Skin of body (tissue), 2 donors: ENCODE data around the gene ARHGAP25. TPM values are rescaled to one million over a fixed set of nuclear protein-coding genes. Genes with fewer than 3 reads are reported as not detected.

Experiments
- DNase-seq: peaks from one replicate; lab custom pipeline; 2025; lab: John Stamatoyannopoulos, UW
- total RNA-seq: library from RNA; depleted of rRNA; stranded (reverse); fragments of >200 nt; gene quantifications from one replicate; pipeline ENCODE4 v1.2.3, GENCODE V29; 2014

The ARHGAP25 gene
- total RNA-seq, 1 donor from 2014 or later = 5.8 TPM

DNA sequence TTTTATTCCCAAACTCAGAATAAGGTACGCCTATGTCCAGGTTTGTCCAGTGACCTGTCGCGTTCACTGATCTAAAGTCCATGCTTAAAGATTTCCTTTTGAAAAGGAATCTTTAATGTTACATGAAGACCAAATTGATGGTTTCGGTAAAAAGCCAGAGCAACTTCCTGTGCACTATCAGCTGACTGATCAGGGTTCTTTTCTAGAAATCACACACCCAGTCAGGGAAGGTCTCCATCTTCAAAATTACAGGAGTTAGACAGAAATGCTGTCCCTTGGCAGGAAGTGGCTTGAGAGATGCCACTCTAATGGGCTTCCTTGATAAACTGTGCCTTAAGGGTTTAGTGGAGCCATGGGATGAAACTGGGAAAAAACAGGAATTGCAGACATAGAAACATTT lies 14.7 kb upstream of the ARHGAP25 start:
- no peak for DNase-seq

DNA sequence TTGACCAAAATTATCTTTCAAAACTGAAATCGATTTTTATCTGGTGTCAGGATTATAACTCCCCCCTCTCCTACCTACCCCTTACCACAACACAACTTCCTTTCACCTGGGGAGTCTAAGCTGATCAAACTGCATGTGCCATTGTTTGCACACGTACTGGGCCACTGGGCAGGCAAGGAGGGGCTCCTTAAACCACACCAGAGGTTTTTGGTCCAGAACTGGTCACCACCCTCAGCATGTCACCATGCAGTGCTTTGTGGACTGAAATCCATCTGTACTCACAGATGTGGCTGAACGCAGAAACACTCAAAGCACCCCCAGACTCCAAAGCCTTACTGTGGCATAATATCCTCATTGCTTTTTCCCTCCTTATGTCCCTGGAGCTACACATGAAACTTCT lies 13.9 kb upstream of the ARHGAP25 start:
- DNase-seq = no peak

DNA sequence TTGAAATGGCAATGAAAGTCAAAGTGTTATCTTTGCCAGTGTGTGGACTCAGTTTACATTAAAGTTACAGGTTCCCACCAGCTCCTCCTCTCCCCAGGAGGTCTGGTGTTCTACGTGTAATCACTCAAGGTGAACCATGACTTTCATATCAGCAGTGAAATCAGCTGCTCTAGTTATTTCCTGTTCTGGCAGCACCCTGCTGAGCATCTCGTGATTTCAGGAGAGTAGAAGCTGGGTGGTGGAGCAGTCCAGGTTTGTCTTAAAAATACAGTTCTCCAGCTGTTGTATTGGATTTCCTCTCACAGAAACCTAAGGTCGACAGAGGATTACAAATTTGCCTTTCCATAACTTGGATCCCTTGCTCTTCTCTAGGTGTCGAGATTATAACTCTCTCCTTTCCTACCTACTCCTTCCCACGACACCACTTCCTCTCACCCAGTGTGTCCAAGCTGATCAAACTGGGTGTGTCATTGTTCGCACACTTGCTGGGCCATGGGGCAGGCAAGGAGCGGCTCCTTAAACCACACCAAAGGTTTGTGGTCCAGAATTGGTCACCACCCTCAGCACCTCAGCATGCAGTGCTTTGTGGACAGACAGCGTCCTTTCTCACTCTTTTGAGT lies 13.0 kb upstream of the ARHGAP25 start:
- no peak for DNase-seq

DNA sequence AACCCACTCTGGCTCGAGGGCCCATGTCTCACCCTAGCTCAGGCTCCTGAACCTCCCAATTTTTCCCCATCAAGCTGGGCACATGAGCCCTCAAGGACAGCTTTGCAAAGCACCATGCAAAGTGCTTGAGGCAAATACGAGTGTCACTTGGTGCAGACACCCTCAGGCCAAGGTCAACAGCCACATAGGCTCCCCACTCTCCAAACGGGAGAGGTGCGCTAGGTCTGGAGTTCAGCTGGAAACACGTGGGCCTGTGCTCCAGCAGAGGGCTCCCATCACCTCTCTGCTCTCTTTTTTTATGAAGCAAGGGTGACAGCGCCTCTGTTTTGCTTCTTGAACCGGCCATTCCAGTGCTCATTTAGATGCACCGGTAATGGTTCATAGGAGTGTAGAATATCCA lies 11.9 kb upstream of the ARHGAP25 start:
- no peak for DNase-seq

DNA sequence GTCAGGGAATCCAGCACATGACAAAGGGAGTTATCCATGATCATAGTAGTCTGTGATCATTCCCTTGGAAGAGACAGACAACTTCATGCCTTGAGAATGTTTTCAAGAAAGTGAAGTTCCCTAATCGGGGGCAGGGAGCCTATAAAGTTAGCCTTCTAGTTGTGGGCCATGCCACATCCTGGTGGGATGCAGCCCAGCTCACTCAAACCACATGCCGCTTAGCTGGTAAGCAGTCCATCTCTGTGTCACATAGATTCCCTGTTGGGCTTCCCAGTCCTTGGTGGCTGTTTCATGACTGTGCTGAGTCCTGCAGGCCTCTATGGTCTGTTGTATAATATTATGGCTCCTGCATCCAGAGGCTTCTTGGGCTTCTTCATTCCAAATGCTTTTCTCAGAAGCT lies 11.4 kb upstream of the ARHGAP25 start:
- DNase-seq = no peak

DNA sequence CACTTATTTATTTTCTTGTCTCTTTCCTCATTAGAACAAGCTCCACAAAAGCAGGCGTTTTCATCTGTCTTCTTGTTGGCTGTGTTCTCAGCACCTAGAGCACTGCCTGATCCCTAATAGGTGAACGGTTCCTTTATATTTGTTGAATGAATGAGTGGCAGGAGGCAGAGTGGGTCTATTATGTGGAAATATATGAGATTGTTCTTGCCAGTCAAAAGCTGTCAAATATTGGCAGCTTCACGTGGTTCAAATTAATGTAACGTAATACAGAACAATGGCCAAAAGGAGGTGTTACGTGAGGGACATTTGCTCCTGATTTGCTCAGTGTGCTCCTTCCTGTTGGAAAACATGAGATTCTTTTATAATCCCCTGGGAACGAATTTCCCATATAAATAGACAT lies 8.5 kb upstream of the ARHGAP25 start:
- no peak for DNase-seq

DNA sequence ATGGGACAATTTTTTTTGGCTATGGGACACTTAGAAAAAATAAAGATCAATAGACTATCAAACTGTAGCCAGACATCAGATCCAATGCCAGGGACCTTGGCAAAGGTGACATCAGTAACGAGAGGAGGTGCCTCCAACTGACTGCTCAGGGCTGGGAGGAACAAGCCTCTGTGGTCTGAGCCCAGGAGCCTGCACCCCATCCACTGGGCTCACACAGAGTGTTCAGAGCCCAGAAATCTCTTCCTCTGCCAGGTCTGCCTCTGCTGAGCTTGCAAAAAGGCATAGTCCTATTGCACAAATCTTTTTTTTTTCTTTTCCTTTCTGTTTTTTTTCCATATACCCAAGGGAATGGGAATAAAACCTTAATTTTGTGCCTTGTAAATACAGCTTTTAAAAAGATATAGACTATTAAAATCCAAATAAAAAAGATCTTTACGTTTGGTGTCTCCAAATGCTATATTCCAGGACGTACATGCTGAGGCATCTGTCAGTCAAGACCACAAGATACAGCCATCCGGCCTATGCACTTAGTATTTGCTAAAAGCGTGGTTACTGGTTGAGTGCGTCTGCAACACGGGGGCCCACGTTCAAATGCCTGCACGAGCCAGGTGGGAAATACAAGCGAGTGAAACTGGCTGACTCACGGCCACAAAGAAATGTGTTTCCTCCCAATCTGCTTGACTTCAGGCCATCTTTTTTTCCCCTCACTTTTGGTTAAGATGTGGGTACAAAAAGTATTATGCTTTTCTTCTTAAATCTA lies 7.8 kb upstream of the ARHGAP25 start:
- DNase-seq = no peak

DNA sequence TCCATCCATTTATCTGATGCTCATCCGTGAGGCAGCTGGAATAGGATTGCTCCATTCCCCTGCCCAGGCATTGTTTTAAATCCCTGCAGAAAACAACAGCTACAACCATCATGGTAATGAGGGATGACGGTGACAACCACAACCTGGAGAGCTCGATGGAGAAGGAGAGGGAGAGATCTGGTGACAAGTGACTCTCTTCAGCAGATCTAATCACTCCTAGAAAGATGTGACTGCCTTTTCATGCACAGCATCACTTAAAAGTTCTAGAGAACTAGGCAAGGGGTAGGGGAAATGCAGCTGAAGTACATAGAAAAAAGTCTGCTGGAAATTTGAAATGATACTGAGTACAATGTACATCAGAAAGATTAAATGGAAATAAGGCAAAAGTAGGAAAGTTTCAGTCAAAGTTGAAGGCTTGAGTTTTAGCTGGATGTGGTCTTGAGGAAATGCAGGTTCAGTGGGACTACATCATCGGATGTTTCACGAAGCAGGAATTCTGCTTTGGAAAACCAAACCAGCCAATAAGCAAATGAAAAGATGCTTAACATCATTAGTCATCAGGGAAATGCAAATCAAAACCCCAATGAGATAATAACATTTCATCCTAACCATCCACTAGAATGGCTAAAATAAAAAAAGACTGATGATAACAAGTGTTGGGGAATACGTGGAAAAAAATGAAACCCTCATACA lies 6.8 kb upstream of the ARHGAP25 start:
- no peak for DNase-seq

DNA sequence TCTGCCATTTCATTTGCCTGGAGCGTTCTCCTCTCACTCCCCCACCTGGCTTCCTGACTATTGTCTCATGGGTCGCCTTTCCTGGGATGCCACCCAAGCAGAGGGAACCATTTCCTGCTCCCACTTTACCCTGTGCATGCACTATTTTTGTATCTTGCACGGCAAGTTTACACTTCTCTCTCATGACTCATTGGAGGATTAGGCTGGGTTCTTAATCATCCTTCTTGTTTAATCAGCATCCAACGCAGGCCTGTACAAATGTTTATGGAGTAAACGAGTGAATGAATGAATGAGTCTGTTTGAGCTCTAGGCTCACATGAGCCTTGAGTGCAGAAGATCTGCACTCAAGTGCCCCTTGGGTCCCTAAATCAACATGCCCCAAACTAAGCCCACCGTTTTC lies 3.8 kb upstream of the ARHGAP25 start:
- DNase-seq = no peak

DNA sequence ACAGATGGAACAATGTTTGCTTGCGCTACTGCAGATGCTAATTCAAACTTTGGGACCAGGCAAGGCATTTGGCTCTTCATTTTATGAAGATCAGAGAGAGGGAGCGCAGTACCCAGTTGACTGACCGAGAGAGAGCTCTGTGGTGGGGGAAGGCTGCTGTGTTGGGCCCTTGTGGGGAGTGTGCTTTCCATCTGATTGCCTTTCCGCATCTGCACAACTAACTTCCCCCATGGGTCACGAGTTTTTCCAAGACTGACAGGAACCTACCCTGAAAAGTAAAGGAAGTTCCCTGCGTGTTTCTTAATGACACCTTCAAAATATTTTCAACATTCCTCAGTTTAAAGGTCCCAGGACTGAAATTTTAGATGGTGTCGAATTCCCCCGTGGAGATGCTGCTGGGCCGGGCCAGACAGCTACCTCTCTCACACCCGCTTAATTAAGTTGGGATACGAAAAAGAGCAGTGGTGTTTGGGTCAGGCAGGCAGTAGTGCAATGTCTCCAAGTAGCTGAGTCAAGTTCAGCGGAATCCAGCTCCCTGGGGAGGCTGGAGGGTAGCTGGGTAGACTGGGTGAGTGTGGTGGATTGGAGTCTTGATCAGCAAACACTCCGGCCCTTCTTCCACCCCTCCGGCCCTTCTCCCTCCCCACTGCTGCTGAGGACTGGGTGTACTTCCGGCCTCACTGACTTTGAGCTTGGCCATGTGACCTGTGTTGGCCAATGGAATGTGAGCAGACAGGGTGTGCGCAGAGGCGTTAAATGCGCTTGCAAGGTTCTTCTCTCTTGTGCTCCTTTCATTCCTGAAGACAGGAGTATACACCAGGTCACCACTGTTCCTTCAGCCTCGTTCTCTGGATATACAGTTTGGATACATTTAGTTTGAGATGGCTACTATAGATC lies 2.3 kb upstream of the ARHGAP25 start:
- DNase-seq = no peak

DNA sequence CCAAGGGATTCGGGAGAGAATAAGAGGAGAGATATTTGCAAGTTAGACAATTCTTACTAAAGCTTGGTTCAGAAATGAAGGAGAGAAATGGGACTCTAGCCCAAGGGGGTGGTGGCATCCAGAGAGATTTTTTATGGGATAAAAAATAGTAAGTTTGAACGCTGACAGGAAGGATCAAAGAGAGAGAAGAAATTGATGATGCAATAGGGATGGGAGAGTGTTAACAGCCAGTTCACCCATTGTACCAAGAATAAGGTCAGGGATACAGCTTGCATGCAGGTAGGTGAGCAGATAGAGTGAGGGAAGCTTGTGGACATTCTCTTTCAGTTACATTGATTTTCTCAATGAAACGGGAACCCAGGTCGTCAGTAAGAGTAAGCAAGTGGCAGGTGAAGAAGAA lies 1.2 kb upstream of the ARHGAP25 start:
- no peak for DNase-seq

DNA sequence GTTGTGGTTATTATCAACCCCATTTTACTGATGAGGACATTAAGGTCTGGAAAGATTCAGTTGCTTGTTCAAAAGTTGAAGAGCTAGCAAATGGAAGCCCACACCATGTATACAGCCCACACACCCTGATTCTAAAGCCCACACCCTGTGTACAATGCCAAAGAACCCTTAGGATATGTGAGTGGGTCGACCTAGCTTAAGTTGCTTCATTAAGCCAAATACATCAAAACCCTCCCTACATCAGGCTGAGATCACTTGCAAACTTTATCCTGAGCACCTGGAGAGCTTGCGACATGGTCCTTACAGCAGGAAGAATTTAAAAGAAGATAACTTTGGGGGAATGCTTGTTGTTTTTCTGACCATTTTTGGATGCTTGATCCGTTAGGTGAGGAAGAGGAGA lies 435 bp upstream of the ARHGAP25 start:
- no peak for DNase-seq

DNA sequence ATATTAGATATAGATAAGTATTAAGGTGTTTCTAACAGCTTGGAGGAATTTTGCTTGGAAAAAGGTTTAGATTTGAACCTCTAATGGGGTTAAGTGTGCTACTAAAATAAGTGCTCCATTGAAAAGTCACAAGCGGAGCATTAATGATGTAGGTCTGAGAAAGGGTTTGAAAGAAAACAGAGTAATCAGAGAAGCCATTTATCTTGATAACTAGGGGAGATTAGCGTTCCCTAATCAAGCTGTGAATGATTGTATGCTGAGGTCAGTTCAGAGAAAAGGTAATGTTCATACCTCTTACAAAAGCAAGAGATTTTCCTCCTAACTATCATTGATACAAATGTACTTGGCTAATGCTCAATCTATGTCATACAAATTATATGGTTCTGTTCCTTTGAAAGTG lies 1.5 kb downstream of the ARHGAP25 start:
- no peak for DNase-seq

DNA sequence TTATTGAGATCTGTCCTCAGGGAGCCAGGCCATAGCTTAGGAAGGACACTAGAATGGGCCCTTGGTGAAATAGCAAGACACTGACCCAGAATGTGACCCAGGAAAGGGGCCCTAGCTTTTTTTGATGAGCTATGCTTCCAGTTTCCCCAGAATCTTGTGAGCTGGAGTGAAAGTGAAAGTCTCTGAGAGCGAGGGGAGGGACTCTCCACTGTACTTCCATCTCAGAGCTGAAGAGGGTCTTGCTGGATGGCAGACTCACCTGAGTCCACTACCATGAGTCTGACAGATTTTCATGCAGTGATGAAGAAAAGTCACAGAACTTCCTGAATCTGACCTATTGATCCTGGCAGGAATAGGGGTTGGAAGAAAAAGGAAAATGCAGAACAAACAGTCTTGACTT lies 3.1 kb downstream of the ARHGAP25 start:
- no peak for DNase-seq

DNA sequence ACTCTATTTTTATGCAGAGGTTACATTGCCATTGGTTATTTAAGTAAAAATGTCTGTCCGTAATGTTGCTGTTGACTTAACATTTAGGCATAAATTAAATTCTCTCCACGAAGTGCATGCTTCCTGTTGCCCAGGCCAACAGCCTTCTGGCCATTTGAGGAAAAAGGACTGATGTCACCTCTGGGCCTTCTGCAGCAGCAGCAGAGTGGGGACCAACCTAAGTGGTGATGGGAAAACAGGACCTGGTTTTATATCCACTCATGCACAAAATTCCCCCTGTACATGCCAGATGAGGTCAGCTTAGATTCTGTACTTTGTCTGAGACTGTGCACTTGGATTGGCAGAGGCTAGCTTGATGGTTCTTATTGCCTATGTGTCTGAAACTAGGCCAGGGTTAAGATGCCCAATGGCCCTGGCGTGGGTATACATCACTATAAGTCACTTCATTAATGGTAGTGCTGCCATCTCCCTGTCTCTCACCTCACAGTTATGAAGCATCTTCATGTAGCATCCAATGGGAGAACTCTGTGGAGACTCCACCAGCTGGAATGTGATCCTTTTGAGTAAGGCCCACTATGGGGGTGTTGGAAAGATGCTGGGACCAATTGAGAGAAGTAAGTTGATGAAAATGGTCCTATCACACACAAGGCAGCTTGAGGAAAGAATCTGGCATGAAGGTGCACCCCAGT lies 4.4 kb downstream of the ARHGAP25 start:
- DNase-seq = no peak

DNA sequence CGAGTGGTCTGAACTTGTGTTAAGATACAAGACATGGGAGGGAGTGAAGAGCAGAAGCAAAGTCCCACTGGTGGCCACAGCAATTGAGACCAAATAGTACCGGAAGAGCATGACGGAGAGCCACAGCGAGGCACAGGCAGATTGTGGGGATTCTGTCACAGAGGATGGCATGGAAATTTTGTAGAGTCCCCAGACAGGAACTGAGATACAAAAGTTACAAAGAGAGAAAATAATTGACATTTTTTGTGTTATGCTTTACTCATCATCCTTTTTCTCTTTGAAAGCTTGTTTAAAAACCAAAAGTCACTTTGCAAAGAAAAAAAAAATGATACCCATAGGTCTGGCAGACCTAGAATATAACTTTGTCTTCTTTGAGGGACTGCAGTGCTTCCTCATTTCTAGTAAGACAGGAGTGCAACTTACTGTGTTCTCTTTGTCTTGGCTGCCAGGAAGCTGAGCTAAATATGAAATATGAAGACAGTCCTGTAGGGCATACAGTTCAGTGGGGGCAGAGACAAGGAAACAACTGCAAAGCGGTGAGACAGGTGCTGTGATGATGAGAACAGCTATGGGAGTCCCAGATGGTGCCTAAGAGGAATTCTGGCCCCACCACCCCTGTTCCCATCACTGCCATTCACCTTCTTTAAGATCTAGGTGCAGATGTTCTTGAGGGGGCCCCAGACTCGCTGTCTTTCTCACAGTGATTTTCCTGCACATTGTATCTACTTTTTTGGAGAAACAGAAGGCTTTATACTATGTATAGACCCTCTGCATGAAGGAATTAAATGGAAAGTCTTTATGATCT lies 5.2 kb downstream of the ARHGAP25 start:
- DNase-seq = no peak

DNA sequence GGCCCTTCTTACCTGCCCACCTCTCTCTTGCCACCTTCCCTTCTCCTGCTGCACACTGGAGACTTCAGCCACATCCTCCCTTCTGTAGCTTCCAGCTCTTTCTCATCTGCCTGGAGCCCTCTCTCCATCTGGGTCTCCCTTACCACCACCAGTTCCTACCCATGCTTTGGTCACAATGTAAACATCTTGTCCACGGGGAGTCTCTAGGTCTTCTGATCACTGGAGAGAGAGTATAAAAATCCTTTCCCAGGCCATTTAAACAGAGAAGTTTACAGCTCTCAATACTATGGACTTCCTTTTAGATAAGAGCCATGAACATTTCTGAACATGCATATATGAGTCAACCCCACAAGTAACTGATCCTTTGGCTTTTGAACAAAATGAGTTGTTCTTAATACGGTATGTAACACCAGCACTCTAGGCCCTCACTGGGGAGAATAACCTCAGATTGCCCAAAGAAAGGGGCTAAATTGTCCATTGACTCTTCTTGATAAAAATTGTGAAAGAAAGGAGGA lies 5.8 kb downstream of the ARHGAP25 start:
- no peak for DNase-seq

DNA sequence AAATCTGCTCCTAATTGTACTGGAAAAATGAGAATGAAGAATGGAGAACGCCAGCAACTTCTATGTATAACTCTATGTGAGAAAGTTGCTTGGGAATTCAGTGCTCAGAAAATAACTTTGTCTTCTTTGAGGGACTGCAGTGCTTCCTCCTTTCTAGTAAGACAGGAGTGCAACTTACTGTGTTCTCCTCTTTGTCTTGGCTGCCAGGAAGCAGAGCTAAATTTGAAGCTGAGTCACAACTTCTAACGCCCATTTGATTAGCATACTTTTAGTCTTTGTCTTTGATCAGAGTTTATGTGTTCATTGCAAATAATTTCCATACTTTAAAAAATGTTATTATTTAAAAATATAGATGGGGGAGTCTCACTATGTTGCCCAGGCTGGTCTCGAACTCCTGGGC lies 6.6 kb downstream of the ARHGAP25 start:
- DNase-seq = no peak

DNA sequence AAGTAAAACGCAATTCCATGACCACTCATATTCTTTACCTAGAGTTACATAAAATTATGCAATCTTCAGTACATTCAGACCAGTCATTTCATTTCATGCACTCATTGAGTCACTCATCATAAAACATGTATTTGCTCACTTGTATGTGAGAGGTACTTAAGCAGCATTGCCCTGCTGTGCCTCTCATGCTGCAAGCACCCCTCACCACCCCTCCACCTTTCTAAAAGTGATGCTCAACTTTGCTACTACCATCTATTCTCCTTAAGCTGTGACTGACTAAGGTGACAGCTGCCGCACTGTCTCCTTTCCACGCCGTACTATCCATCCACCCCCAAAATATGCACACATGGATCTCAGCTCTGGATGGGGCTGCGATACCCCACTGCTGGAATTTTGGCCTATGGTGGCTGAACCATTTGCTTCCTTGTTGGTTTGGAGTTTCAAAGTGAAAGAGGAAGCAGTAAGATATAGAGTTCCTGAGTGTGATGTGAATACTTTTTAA lies 7.2 kb downstream of the ARHGAP25 start:
- no peak for DNase-seq
